ENCODE measurements around the gene PALD1.

DNA sequence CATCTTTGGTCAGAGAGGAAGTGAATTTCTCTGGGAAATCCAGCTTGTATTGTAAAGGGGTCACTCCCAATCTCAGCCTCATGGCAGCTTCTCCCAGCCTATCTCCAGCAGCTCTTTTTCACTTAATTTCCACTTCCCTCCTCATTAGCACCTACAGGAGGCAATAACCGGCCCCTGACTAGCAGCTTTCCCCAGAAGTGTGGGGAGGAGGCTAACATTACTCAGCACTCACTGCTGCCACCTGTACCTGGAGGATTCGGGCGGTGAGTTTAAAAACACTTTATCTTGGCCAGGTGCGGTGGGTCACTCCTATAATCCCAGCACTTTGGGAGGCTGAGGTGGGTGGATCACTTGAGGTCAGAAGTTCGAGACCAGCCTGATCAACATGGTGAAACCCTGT is 40.8 kb upstream of the PALD1 start:
- TF ChIP-seq, protein P1, sequence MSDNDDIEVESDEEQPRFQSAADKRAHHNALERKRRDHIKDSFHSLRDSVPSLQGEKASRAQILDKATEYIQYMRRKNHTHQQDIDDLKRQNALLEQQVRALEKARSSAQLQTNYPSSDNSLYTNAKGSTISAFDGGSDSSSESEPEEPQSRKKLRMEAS (IDR thresholded peaks at IDR 0.05) = no peak
- TF ChIP-seq, protein P2, sequence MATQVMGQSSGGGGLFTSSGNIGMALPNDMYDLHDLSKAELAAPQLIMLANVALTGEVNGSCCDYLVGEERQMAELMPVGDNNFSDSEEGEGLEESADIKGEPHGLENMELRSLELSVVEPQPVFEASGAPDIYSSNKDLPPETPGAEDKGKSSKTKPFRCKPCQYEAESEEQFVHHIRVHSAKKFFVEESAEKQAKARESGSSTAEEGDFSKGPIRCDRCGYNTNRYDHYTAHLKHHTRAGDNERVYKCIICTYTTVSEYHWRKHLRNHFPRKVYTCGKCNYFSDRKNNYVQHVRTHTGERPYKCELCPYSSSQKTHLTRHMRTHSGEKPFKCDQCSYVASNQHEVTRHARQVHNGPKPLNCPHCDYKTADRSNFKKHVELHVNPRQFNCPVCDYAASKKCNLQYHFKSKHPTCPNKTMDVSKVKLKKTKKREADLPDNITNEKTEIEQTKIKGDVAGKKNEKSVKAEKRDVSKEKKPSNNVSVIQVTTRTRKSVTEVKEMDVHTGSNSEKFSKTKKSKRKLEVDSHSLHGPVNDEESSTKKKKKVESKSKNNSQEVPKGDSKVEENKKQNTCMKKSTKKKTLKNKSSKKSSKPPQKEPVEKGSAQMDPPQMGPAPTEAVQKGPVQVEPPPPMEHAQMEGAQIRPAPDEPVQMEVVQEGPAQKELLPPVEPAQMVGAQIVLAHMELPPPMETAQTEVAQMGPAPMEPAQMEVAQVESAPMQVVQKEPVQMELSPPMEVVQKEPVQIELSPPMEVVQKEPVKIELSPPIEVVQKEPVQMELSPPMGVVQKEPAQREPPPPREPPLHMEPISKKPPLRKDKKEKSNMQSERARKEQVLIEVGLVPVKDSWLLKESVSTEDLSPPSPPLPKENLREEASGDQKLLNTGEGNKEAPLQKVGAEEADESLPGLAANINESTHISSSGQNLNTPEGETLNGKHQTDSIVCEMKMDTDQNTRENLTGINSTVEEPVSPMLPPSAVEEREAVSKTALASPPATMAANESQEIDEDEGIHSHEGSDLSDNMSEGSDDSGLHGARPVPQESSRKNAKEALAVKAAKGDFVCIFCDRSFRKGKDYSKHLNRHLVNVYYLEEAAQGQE (IDR thresholded peaks at IDR 0.05; ENCODE audit: low read depth) = no peak
- TF ChIP-seq TCF12 (IDR thresholded peaks at IDR 0.05; ENCODE audit: low read depth) = no peak

Data from Ishikawa (cell line).